A673 (cell line): Measurements from ENCODE around the gene SLC35F1. TPM values are rescaled to one million over a fixed set of nuclear protein-coding genes. Genes with fewer than 3 reads are reported as not detected.

ENCODE experiments used
- BruUV-seq: library from RNA; stranded (reverse); fragments of 400-500 nt; replicated peaks from 2 replicates; lab custom pipeline; 2021; lab: Mats Ljungman, UMichigan
- CTCF ChIA-PET: fragments of 300-600 bp; sonication (Branson Sonifier 250); formaldehyde crosslinking; loops from one replicate; lab custom pipeline; 2022; ENCODE audit warnings: antibody characterized with exemption; lab: Charles Lee
- POLR2A ChIA-PET: fragments of 300-600 bp; sonication (Branson Sonifier 250); formaldehyde crosslinking; loops from one replicate; lab custom pipeline; 2022; ENCODE audit warnings: antibody characterized with exemption; ENCODE audit not compliant: low non-redundant PET; lab: Charles Lee
- DNase-seq: peaks from one replicate; pipeline ENCODE4 v3.0.0-alpha.2; 2015; ENCODE audit warnings: low spot score
- H3K27ac ChIP-seq: fragments of 200-600 bp; sonication (generic); 2 replicates; pipeline ENCODE4 v1.5.1; 2016; ENCODE audit warnings: mixed run types, low read depth, mild to moderate bottlenecking, mixed read lengths, antibody characterized with exemption, low read length; ENCODE audit not compliant: poor library complexity, severe bottlenecking
- H3K27me3 ChIP-seq: fragments of 200-600 bp; sonication (generic); replicated peaks from 2 replicates; pipeline ENCODE4 v1.6.1; 2017; ENCODE audit warnings: mixed run types, low read depth, mild to moderate bottlenecking, mixed read lengths, antibody characterized with exemption, low read length; ENCODE audit not compliant: insufficient read depth, poor library complexity
- H3K36me3 ChIP-seq: fragments of 200-600 bp; sonication (generic); 2 replicates; pipeline ENCODE4 v1.6.1; 2016; ENCODE audit warnings: mixed run types, mild to moderate bottlenecking, mixed read lengths, antibody characterized with exemption, low read length; ENCODE audit not compliant: insufficient read depth, poor library complexity, severe bottlenecking
- H3K4me1 ChIP-seq: fragments of 200-600 bp; sonication (generic); 2 replicates; pipeline ENCODE4 v1.6.1; 2017; ENCODE audit warnings: mixed run types, mild to moderate bottlenecking, mixed read lengths, antibody characterized with exemption, low read length; ENCODE audit not compliant: insufficient read depth, poor library complexity, severe bottlenecking
- H3K4me3 ChIP-seq: fragments of 200-600 bp; sonication (generic); 2 replicates; pipeline ENCODE4 v1.5.1; 2016; ENCODE audit warnings: low read depth, mixed run types, mild to moderate bottlenecking, mixed read lengths, low read length; ENCODE audit not compliant: poor library complexity, severe bottlenecking
- H3K9me3 ChIP-seq: fragments of 200-600 bp; sonication (generic); 2 replicates; pipeline ENCODE4 v1.6.1; 2016; ENCODE audit warnings: mixed run types, low read depth, mild to moderate bottlenecking, mixed read lengths, antibody characterized with exemption, low read length; ENCODE audit not compliant: poor library complexity, severe bottlenecking
- CTCF ChIP-seq: fragments of 300-800, 200-600 bp; sonication (generic); conservative IDR thresholded peaks from 2 replicates; pipeline ENCODE4 v1.5.1; 2017; ENCODE audit warnings: low read depth, mild to moderate bottlenecking, antibody characterized with exemption, low read length, moderate library complexity, mixed read lengths
- EZH2 ChIP-seq: fragments of 200-600 bp; sonication (generic); IDR thresholded peaks from 2 replicates; pipeline ENCODE4 v1.6.1; 2017; ENCODE audit warnings: borderline replicate concordance, low read depth, mild to moderate bottlenecking, mixed read lengths, antibody characterized with exemption, low read length; ENCODE audit not compliant: poor library complexity, severe bottlenecking
- intact Hi-C: fragments of 100-400 bp; cut with micrococcal nuclease; formaldehyde crosslinking; loops from one replicate; pipeline ENCODE4 v1.10.0; 2022; ENCODE audit not compliant: unreplicated experiment
- total RNA-seq: library from RNA; stranded (reverse); gene quantifications from 2 replicates; pipeline ENCODE4 v1.2.3, GENCODE V29; 2021

SLC35F1 gene
- total RNA-seq, 1 experiment from 2014 or later = 5.3 TPM

GRCh38 chr6:118123503-118124037 is 216.5 kb downstream of the SLC35F1 start:
- TF ChIP-seq EZH2 (no peak), CTCF (no peak)
- no peaks in the 10 kb centered on the region for H3K27me3 ChIP-seq
- no peaks in the 10 kb centered on the region for H3K4me1 ChIP-seq
- H3K4me3 ChIP-seq = no peak overlapping the region
- BruUV-seq = no TSS peak
- H3K36me3 ChIP-seq = no peaks in the 10 kb centered on the region
- ChIA-PET POLR2A (no interaction called here), CTCF (no interaction called here)
- intact Hi-C loops = no loop called here
- DNase-seq = no peak
- H3K9me3 ChIP-seq = no peaks in the 10 kb centered on the region
- H3K27ac ChIP-seq = no peak overlapping the region

DNA sequence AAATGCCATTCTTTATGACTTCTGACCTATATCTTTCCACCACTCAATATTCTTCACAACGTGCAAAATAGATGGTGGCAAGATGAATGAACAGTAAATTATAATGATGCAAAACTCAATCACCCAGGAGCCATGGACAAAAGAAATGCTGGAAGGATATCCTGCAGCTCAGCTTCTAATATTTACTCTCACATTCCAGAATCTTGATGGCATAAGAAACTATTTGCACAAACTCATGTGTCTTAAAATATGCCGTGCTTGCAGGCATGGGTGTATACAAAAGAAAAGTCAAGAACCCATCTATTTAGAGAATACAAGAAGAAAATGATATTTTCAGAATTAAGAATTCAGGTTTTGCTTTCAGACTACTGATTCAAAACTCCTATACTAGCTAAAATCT is 217.8 kb downstream of the SLC35F1 start:
- no peaks in the 10 kb centered on the region for H3K27me3 ChIP-seq
- intact Hi-C loops = no loop called here

DNA sequence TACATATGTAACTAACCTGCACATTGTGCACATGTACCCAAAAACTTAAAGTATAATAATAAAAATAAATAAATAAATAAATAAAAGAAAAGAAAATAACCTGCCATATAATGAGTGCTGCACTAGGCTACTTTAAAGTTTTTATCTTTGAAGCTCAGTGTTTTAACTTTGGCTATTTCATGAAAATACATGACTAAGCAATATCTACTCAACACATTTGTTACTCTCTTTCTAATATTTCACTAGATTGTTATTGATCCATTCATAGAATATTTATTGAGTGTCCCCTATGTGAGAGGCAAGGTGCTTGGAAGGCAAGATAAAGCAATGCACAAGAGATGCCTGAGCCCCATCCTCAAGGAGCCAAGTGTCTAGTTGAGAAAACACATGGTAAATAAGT is 221.7 kb downstream of the SLC35F1 start:
- no TSS peak for BruUV-seq
- intact Hi-C loops = no loop called here
- POLR2A ChIA-PET = no interaction called here

More for the DNA sequence above, 217.8 kb downstream of the SLC35F1 start:
- BruUV-seq = no TSS peak
- ChIA-PET CTCF (no interaction called here), POLR2A (no interaction called here)
- no peaks in the 10 kb centered on the region for H3K9me3 ChIP-seq
- no peak overlapping the region for H3K27ac ChIP-seq
- H3K4me1 ChIP-seq = no peaks in the 10 kb centered on the region
- TF ChIP-seq CTCF = no peak
- no peak for DNase-seq
- H3K36me3 ChIP-seq = no peaks in the 10 kb centered on the region
- H3K4me3 ChIP-seq = no peak overlapping the region

More for the DNA sequence above, 221.7 kb downstream of the SLC35F1 start:
- TF ChIP-seq CTCF (no peak), EZH2 (no peak)
- DNase-seq = no peak
- Histone ChIP-seq H3K36me3 (no peaks in the 10 kb centered on the region), H3K9me3 (no peaks in the 10 kb centered on the region), H3K4me3 (no peak overlapping the region), H3K27ac (no peak overlapping the region), H3K4me1 (no peaks in the 10 kb centered on the region), H3K27me3 (no peaks in the 10 kb centered on the region)
- CTCF ChIA-PET = no interaction called here
